HepG2 (cell line): ENCODE measurements around the gene HIVEP2. TPM values are rescaled to one million over a fixed set of nuclear protein-coding genes. Genes with fewer than 3 reads are reported as not detected.

Experiments used
- ETV5 ChIP-seq: IDR thresholded peaks from 2 replicates; pipeline ENCODE4 v1.6.1; 2018; ENCODE audit warnings: missing biosample characterization, missing genetic modification reagents, inconsistent platforms, borderline replicate concordance
- GPN1 ChIP-seq: sonication (generic); formaldehyde crosslinking; IDR thresholded peaks from 2 replicates; pipeline ENCODE4 v1.5.1; 2020; ENCODE audit warnings: missing genetic modification reagents, borderline replicate concordance
- HDAC1 ChIP-seq: sonication (generic); formaldehyde crosslinking; IDR thresholded peaks from 2 replicates; pipeline ENCODE4 v1.5.1; 2020; ENCODE audit warnings: mild to moderate bottlenecking, missing genetic modification reagents
- HMGXB4 ChIP-seq, 2 experiments: sonication (generic) in 1 of 2; formaldehyde crosslinking in 1 of 2; IDR thresholded peaks; 2 replicates each; pipeline versions ENCODE4 v1.4.0 to v1.6.1; 2018 to 2020; ENCODE audit warnings: missing genetic modification reagents in 2 of 2, borderline replicate concordance in 1 of 2, low read depth in 1 of 2, mild to moderate bottlenecking in 1 of 2, missing biosample characterization in 1 of 2
- IRX3 ChIP-seq: sonication (generic); formaldehyde crosslinking; IDR thresholded peaks from 2 replicates; pipeline ENCODE4 v1.8.1; 2023; ENCODE audit warnings: mild to moderate bottlenecking, low read depth, missing genetic modification reagents, borderline replicate concordance
- NCOA1 ChIP-seq: sonication (generic); formaldehyde crosslinking; IDR thresholded peaks from 2 replicates; pipeline ENCODE4 v1.9.0; 2021; ENCODE audit warnings: missing genetic modification reagents
- TBL1XR1 ChIP-seq: fragments of 150-350 bp; IDR thresholded peaks from 2 replicates; pipeline ENCODE4 v1.6.1; 2014; ENCODE audit warnings: borderline replicate concordance, low read length; ENCODE audit not compliant: partially characterized antibody
- THYN1 ChIP-seq: sonication (generic); formaldehyde crosslinking; IDR thresholded peaks from 2 replicates; pipeline ENCODE4 v1.8.1; 2023; ENCODE audit warnings: low read depth, mild to moderate bottlenecking, moderate library complexity, missing genetic modification reagents, borderline replicate concordance
- ZNF280B ChIP-seq: sonication (generic); formaldehyde crosslinking; IDR thresholded peaks from 2 replicates; pipeline ENCODE4 v1.5.0; 2020; ENCODE audit warnings: missing genetic modification reagents, mild to moderate bottlenecking, borderline replicate concordance
- ZNF512B ChIP-seq: sonication (generic); formaldehyde crosslinking; IDR thresholded peaks from 2 replicates; pipeline ENCODE4 v1.5.1; 2020; ENCODE audit warnings: missing genetic modification reagents, mild to moderate bottlenecking, borderline replicate concordance
- polyA plus RNA-seq, 8 experiments: library from polyadenylated mRNA; depleted of rRNA in 3 of 8; stranded (reverse) in 7 of 8; unstranded in 1 of 8; fragments of >200 nt; fragmentation: Illumina TruSeq in 4 of 8; extraction: Trizol in 4 of 8; gene quantifications; 2 replicates each; pipeline versions ENCODE4 v1.2.1 to v1.2.3, GENCODE V29; 2011 to 2016; ENCODE audit warnings: low read depth in 4 of 8, missing spikeins in 1 of 8, mixed read lengths in 1 of 8; ENCODE audit not compliant: insufficient read depth in 1 of 8
- total RNA-seq, 5 experiments: library from RNA; depleted of rRNA; stranded (reverse); fragments of >200 nt; fragmentation: Illumina TruSeq; extraction: Trizol; gene quantifications; 2 replicates each; pipeline ENCODE4 v1.2.3, GENCODE V29; 2016; ENCODE audit warnings: low read depth in 1 of 5

HIVEP2 gene
- total and polyA plus RNA-seq, 2 of the 13 experiments (the other 11 are each of a cell fraction or from before 2014, with no cell fraction given) = 3.4 to 12.9 TPM

- no peak for TF ChIP-seq ZNF512B (CRISPR knock-in tag)
- TF ChIP-seq IRX3 = no peak
- no peak for TF ChIP-seq TBL1XR1
- TF ChIP-seq NCOA1 (CRISPR knock-in tag) = no peak
- TF ChIP-seq HDAC1 = no peak
- TF ChIP-seq ETV5 (CRISPR knock-in tag) = no peak
- TF ChIP-seq HMGXB4 (CRISPR knock-in tag; IDR thresholded peaks at IDR 0.05; ENCODE audit: borderline replicate concordance in 1 of 2, low read depth in 1 of 2) = no peak
- no peak for TF ChIP-seq ZNF280B
- no peak for TF ChIP-seq GPN1
- TF ChIP-seq THYN1 (CRISPR knock-in tag) = no peak
Measured at GRCh38 chr6:142737368-142738034, 207.5 kb downstream of the HIVEP2 start (continued).
